RPMI8226 (cell line): ENCODE measurements around the gene STARD10.

Experiments used
- DNase-seq: peaks from one replicate; pipeline ENCODE4 v3.0.0-alpha.2; 2015

STARD10 gene

GRCh38 chr11:72742513-72743320, 51.1 kb downstream of the STARD10 start:
- DNase-seq, result no peak

GRCh38 chr11:72741849-72742512, 51.9 kb downstream of the STARD10 start:
- no peak for DNase-seq

DNA sequence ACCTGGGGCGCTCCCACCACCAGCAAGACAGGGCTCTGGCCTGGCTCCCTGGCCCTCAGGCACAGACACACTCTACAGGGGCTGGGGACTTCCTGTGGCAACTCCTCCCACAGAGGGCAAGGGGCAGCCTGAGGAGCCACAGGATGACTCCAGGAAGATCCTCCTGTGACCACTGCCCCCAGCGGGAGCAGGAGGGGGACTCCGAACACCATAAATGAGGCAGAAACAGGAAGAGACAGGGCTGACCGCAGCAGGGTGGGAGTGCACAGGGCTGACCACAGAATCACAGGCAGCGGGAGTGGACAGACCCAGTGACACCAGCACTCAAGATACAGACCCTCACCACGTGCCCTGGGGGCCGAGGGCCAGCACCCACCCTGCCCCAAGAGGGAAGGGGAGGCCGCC, 52.4 kb downstream of the STARD10 start:
- DNase-seq, result no peak

- DNase-seq, result no peak
Measured at GRCh38 chr11:72740562-72741428, 53.1 kb downstream of the STARD10 start.

GRCh38 chr11:72740060-72740424, 53.8 kb downstream of the STARD10 start:
- no peak for DNase-seq

DNA sequence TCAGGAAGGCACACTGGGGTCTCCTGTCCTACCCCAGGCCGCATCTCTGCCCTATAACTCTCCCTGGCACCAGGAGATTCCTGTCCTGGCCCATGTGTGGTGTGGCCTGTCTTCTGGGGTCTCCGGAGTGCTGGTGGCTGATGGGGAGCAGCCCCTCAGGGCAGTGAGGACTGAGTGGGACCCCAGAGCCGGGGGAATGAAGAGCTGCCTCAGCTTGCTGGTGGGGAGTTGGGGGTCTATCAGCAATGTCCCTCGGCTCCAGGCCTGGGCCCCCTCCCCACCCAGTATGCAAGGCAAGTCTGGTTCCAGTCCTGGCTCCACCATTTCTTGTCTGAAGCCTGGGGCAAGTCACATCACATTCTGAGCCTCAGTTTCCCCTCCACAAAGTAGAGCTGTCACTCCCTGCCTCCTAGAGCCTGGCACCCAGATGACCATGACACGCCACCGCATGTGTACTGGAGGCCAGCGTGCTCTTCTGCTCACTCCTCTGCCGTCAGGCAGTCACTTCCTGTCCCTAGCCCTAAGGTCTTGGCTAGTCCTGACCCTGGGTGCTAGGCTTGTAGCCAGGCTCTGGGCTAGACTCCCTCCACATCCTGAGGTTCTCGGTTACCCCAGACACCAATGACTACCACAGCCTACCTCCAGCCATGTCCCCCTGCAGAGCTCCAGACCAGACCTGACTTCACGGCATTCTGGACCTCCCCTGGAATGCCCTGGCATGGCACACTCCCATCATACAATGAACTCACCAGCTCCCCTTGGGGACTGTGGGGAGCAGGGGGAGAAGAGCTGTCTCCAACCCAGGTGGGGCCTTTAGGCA, 54.4 kb downstream of the STARD10 start:
- DNase-seq, result no peak

DNA sequence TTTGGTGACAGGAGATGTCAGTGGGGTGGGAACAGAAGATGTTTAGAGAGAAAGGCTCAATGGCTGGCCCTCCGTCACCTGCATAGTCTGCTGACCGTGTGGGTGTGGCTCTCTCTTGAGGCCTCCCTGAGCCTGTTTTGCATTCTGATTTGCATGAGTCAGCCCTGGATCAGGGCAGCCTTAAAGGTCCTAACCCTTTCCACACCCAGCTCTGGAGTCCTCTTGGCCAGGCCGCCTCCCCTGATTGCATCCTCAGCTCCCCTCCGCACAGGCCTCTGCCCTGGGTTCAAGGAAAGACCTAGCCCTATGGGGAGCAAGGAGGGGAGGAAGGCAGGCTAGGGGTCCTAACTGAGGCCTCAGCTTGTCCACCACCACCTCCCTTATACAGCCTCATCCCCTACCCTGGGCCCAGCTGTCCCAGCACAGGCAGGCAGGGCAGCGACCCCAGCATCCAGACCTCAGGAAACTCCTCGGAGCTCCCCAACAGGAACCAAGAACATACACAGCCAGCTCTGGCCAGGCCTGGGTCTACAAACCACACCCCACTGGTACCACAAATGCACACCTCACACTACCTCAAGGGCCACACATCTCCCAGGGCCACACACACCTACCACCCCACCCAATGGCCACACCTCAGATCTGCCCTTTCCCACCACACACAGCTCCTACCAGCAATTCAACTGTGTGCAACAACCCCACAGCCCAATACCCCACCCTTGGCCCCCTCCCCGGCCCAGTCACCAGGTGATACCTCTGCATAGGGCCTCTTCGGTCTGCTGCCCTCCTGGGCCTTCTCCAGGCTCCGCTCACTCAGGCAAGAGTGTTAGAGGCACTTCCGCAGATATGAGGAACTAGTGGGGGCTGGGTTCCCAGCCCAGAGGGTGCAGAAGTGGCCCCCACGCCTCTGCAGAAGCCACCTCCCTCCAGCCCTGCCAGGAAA, 55.4 kb downstream of the STARD10 start:
- DNase-seq, result no peak

DNA sequence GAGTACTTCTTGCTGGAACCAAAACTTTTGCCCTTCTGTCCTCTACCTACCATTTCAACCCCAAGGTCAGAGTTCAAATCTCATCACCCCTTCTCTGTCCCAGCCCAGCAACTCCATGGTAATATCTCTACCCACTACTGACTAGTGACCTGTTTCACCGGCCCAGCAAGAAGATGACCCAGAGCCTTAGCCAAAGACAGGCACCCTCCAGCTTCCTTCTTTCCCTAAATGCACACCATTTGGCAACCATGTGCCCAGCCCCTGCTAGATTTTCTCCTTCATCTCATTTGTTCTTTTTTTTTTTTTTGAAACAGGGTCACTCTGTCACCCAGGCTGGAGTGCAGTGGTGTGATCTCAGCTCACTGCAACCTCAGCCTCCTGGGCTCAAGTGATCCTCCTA, 56.5 kb downstream of the STARD10 start:
- DNase-seq, result no peak

GRCh38 chr11:72736452-72737069, 57.3 kb downstream of the STARD10 start:
- no peak for DNase-seq

DNA sequence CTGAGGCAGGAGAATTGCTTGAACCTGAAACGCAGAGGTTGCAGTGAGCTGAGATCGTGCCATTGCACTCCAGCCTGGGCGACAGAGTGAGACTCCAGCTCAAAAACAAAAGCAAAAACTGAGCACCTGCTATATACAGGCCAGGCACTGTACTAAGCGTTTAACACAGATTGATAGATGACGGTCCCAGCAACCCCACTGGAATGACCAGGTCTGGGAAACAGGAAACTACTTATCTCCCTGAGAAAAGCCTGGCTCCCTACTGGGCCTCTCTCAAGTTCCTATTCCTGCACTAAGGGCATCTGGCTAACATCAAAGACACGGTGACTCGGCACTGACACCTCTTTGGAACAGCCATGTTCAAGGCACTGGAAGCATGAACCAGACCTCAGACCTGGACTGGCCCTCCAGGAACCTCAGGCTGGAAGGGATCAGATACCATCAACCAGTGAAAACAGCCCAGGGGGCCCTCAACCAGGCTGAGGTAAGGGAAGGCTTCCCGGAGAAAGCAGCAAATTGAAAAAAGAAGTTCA, 58.3 kb downstream of the STARD10 start:
- no peak for DNase-seq

DNA sequence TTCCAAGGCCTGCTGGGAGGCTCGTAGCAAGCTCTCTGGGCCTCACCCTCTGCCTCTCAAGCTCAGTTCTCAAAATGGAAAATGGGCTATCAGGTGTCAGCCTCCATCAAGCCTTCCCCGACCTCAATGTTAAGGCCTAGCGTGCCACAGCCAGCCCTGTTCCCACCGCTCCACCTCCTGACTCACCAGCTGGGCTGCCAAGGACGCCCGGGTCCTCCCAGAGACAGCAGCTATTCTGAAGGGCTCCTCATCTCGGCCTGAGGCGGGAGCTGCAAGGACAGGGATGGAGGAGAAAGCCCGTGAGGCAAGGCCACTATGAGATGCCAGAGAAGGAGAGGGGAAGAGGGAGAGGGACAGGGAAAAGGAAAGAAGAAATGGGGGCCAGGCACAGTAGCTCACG, 61.5 kb downstream of the STARD10 start:
- DNase-seq, result no peak

DNA sequence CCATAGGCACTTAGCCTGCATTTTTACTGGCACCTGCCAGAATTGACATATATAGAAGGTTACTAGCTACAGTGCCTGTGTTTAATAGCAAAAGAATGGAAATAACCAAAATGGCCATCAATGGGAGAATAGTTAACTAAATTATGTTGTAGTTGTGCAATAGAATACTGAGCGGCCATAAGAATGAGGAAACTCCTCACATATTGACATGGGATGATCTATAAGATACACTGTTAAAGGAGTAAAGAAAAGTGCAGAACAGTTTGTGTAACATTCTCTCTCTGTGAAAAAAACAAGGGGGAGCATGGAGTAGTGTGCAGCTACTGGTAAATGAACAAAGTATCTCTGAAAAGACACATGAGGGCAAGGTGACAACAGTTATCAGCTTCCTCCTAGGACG, 63.1 kb downstream of the STARD10 start:
- DNase-seq, result no peak

DNA sequence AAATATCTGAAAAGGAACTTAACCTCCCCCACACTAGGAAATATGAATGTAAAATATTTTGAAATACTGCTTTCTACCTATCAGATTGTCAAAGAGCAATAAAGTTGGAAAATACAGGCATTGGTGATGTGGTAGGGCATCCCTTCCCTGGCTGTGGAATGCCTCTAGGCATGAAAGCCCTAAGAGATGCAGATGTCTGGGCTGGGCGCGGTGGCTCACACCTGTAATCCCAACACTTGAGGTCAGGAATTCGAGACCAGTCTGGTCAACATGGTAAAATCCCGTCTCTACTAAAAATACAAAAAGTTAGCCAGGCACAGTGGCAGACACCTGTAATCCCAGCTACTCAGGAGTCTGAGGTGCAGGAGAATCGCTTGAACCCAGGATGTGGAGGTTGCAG, 63.6 kb downstream of the STARD10 start:
- no peak for DNase-seq

- no peak for DNase-seq
Measured at GRCh38 chr11:72727521-72727920, 66.3 kb downstream of the STARD10 start.

DNA sequence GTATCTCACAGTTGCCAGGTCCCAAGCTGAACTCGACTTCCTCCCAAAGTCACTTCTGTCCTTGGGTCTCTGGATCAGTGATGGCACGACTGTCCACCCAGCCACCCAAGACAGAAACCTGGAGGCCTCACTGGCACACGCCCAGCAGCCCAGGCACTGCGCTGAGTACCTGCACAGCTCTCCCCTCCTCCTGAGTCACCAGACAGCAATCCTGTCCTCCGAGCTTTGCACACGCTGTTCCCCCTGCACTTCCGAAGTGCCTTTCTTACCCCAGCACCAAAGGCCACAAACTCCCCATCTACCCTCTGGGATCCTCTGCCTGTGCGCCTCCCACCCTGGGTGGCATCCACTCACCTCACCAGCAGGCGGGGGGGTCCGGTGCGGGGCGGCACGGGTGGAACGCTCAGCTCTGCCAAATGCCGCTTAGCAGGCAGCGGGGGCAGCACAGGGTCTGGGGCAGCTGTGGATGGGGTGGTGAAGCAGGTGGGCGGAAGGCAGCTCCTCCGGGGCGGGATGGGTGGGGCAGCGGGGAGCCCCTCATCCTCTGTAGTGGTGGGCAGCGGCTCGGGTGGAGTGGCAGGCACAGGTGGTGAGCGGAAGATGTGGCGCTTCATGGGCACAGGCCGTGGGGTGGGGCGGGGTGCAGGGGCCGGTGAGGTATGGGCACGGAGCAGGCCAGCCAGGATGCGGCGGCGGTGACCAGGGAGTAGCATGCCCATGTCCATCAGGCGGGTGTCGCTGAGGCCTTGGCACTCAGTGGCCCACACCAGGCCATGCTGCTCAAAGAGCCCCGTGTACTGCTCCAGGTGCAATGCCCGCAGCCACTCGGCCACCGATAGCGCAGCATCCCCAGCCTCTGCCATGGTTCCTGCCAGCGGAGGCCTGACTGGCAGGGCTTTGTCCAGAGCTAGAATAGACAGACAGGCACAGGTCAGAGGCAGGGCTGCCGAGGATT, 67.3 kb downstream of the STARD10 start:
- DNase-seq, result no peak

- DNase-seq, result no peak
Measured at GRCh38 chr11:72725724-72726028, 68.2 kb downstream of the STARD10 start.

DNA sequence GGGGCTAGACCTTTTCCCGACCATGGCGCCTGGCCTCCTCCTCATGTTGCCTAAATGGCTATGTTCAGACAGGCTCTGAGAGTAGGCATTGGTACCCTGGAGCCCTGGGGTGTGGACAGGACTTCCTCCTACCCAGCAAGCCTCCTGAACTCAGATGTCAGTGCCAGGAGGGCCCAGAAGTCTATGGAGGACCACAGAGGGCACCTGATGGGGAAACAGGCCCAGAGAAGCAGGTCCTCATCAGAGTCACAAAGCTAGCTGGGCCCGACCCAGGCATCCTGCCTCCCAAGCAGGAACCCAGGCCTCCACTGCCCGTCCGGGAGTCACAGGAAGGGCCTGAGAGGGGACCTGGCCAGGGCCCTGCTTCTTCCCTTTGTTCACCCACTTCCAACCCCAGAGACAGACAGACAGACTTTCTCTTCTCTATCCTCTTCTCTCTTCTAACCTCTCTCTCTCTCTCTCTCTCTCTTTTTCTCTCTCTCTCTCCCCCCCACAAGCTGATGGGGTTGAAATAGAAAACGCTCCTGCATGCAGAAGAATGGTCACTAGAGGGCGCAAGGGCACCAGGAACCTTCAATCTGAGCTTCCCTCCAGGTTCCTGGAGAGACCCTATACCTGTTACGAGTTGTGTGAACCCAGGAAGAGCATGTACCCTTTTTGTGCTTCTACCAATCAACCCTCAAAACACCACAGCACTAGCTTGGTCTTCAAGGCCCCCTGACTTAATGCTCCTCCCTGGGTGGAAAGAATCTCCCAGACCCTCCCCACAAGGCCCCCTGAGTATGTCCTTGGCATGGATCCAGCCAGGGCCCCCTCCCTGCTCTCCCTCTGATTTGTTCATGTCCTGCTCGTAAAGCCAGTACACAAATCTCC, 68.8 kb downstream of the STARD10 start:
- DNase-seq, result peak; percentile 77

GRCh38 chr11:72724021-72724551, 69.8 kb downstream of the STARD10 start:
- DNase-seq, result no peak
